COLO829 (cell line): ENCODE measurements around the gene MRTFB.
A peak's percentile ranks its signal among the peaks of the same experiment; 100 is the strongest.

ENCODE experiments used
- DNase-seq: peaks from one replicate; pipeline ENCODE4 v3.0.0; 2012; ENCODE audit warnings: low spot score

Gene MRTFB

DNA sequence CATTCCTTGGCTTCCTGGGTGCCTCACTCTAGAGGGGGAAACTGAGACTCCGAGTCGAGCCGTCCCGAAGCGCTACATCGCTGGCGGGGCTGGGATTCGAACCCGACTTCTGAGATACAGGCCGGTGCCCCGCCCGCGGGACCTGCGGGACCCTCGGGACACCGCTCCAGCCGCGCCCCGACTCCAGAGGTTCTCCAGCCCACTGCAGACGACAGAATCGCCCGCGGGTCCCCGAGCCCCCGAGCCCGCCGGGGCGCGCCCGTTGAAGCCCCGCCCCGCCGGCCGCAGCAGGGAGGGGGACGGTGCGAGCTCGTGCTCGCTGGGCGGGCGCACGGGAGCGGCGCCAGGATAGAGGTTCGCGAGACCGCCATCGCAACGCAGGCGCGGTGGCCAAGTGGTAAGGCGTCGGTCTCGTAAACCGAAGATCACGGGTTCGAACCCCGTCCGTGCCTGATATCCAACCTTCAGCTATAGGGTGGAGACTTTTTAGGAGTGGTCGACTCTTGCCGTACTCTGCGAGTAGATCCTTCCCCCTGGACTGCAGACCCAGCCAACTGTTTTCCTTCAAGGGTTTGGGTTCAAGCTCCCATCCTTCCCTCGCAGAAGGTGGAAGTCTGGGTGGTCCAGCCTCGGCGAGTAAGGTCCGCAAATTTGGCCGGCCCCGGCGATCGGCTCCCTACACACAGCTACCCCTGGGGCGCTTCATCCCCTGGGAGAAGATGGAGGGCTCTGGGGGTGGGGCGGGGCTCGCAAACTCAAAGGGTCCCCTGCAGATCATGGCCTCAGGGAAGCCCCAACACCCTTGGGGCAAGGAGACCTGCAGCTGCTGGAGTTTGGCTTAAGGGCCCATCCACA lies 214.6 kb downstream of the MRTFB start:
- peak; percentile 92 for DNase-seq

DNA sequence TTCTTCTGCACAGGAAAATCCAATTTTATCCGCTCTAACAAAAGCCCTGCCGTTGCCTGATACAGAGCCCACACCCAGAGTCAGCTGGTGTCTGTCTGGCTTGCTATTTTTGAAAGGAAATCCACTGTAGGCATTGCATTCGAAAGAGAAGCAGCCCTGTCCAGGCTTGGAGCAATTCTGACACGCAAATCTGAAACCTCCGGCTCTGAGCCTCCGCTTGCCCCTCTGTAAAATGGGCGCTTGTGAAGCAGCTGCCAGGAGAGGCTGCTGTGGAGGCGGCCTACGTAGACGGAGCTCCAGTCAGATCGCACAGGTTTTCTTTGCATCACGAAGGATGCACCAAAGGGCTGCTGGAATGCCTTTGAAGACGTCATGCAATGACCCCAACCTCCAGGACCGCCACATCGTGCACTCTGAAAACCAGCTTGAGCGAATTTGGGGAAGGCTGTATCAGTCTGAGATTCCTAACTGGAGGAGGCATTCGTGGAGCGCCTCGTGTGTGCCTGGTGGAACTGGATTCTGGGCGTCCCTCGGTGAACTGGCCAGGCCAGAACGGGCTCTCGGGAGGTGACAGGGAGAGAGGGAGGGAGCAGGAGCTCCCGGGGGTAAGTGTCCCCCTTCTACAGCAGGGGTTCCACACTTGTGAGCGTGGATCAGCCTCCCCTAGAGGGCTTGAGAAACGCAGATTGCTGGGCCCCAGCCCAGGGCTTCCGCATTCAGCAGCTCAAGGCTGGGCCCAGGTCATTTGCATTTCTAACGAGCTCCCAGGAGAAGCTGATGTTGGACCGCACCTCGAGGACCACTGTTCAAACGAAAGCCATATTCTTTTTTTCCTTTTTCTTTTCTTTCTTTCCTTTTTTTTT lies 215.5 kb downstream of the MRTFB start:
- no peak for DNase-seq

DNA sequence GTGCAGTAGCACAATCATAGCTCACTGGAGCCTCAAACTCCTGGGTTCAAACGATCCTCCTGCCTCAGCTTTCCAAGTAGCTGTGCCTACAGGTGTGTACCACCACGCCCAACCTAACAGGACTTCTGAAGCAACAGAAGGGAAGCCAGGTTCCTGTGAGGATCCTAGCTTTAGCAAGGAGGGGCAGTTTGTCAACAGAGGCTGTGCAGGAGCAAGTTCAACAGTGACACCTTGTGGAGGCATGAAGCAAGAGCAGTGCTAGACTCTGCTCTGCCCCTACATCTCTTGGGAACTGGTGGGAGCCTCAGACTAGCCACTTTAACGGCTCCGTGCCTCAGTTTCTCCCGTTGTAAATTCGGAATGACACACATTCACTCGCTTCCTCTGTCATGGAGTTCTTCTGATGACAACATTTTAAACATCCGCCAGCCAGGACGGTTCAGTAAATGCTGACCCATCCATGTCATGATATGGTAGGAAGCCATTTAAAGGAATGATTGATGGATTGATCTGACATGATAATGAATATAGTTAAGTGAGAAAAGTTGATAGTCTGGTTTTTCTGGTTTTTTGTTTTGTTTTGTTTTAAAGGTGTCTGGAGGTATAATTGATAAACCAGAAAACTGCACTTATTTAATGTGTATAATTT lies 218.7 kb downstream of the MRTFB start:
- DNase-seq = peak; percentile 83

DNA sequence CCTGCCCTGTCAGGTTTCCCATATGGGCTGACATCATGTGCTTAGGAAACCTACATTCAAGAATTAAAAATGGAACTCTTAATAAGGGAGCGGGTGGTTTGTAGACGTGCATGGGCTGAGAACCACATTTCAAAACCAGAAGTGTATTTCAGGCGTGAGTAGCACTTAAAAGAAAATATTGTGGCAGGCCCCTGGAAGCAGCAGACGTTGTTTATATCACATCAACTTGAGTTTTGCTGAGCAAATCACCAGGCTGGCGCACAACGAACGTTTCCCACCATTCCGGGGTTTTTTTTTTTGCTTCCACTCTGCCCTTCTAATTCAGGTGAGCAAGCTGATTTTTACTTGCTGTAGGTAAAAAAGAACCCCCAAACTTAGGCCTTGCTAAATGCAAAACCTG lies 220.2 kb downstream of the MRTFB start:
- DNase-seq = no peak

DNA sequence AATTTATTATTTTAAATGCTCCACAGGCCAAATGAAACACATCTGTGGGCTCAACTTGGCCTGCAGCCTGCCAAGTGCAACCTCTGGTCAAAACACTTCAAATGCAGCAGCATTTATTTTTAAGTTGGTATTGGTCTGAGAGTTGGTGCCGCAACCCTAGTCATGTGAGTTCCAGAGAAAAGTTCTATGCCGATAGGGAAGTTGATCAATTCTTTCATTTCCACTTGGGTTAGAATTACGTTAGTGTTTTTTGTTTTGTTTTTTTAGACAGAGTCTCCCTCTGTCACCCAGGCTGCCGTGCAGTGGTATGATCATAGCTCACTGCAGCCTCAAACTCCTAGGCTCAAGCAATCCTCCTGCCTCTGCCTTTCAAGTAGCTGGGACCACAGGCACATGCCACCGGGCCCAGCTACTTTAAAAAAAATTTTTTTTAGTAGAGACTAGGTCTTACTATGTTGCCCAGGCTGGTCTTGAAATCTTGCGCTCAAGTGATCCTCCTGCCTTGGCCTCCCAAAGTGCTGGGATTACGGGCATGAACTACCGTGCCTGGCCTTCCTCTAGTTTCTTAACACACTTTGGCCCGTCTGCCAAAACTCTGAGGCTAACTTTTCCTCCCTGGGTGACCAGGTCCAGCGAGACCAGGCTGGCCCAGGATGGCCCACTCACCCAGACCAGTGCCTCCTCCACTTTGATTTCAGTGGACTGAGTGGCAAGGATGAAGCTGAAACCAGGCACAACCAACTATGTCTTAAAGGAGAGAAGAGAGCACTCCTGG lies 221.1 kb downstream of the MRTFB start:
- no peak for DNase-seq

DNA sequence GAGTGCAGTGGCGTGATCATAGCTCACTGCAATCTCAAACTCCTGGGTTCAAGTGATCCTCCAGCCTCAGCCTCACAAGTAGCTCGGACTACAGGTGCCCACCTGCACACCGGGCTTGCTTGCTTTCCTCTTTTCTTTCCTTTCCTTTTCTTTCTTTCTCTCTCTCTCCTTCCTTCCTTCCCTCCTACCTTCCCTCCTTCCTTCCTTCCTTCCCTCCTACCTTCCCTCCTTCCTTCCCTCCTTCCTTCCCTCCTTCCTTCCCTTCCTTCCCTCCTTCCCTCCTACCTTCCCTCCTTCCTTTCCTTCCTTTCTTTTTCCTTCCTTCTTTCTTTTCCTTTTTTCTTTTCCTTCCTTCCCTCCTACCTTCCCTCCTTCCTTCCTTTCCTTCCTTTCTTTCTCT lies 225.5 kb downstream of the MRTFB start:
- no peak for DNase-seq

DNA sequence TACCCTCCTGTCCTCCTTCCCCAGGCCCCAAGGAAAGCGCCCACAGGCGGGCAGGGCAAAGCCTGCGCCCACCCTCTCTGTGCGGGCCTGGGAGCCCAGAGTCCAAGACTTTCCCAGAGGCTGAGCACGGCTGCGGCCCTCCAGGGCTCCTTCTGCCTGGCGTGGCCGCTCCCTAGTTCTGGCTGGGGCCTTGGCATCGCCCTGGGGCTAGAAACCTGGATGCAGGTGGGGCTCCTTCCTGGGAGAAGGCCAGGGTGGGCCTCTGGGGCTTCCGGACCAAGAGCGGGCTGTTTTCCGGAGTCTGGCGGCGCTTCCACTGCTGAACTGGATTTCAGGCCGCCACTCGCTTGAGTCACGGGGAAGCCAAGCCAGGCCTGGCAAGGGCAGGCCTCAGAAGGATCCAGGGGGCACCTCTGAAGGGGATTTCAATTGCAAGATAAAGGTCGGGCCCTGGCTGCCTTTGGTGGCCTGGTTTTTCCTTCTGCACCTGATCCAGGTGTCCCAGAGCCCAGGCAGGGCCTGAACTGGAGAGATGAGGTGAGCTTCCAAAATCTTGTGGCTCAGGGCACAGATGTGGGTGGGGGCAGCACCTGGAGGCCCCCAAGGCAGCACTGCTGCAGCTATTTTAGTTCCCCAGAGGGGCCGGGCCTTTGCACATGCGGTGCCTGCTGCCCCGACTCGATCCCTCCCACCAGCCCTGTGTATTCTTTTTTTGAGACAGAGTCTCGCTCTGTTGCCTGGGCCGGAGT lies 227.4 kb downstream of the MRTFB start:
- DNase-seq = no peak

DNA sequence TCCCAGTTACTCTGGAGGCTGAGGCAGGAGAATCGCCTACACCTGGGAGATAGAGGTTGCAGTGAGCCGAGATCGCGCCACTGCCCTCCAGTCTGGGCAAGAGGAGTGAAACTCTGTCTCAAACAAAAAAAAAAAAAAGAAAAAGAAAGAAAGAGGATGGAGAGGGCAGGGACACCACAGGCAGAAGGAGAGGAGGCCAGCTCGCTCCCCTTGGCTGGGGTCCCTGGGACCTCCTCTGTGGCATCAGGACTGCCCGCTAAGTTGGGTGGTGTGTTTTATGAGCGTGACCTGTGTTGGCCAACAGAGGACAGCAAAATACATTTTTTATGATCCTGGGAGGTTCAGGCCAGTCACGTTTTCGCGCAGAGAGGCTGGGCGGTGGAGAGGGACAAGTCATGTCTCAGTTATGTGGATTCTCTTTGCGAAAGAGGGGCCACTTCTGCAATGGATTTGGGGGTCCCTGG lies 229.6 kb downstream of the MRTFB start:
- peak; percentile 58 for DNase-seq

DNA sequence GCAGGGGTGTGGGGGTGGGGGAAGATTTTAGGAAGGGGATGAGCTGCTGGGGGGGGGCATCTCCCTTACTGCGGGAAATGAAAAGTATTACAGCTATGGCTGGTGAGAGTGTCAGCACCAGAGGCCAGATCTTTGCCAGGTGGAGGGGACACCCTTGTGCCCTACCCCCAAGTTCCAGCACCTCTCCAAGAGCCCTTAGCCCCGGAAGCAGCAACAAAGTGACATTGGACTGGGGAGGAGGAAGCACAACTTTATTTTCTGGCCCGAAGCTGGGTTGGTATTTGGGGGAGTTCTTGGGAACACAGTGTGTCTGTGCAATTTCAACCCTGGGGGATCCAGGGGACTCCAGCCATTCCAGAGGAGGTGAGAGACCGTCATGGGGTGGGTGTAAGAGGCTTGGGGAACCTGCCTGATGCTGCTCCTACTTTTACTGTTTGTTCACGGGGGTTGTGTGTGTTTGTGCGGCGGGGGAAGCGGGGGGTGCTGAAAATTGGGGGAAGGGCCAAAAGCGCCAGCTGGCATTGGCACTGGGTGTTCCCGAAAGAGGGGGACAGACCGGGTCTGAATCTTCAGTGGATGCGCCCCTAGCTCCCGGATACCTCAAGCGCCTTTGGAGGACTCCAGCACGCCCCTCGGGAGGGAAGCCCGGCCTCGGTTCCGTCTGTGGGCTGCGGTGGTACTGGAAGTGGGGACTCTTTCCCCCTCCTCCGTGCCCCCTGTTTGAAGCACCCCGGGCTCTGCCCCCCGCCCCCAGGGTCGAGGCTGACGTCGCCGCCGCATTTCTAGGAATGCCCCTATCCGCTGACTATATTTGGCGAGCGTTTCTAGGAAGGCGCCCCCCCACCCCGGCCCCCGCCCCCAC lies 230.3 kb downstream of the MRTFB start:
- DNase-seq = no peak

DNA sequence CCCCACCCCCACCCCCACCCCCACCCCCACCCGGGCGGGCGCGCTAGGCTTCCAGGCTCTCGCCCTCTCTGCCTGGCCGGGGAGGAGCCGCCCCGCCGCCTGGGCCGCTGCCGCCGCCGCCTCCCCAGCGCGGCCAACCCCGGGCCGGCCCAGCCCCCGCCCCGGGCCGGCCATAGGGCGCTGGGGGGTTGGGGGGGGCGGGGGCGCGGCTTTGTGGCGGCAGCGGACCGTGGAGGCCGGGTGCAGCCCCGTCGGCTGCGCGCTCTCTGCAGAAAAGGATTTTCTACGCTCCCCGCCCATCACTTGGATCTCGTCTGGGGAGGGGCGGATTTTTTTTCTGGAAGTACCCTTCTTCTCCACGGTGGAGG lies 230.9 kb downstream of the MRTFB start:
- peak; percentile 43 for DNase-seq

DNA sequence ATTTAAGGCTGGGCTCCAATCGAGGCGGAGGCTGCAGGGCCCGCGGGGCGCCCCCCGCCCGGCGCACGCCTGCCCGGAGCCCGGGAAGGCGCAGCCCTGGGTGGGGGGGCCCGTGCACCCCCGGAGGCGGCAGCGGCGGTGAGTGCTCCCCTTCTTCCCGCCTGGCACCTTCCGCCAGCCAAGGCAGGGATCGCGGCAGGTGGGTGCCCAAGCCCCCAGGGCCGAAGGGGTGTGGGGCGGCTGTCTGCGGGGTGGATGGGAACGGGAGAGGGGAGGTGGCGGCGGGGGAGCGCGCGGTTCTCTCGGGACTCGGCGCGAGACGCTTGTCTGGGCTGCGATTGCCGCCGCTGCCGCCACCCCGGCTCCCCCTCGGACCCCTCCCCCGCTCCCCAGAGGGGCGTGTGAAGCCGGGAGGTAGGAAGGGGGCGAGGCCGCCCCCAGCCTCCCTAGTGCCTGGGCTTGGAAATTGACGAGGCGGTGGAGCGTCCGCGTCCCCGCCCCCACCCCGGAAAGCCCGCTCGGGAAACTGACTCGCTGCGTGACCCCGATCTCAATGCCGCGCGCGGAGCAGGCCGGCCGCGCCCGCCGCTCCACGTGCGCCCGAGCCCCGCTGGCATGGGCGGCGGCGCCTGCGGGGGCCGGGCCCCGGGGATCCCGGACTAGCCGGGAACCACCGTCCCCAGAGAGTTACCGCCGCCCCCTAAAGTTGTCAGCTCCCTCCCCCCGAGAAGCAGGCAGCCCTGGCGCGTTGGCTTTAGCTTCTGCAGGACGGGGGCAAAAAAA lies 231.5 kb downstream of the MRTFB start:
- no peak for DNase-seq

DNA sequence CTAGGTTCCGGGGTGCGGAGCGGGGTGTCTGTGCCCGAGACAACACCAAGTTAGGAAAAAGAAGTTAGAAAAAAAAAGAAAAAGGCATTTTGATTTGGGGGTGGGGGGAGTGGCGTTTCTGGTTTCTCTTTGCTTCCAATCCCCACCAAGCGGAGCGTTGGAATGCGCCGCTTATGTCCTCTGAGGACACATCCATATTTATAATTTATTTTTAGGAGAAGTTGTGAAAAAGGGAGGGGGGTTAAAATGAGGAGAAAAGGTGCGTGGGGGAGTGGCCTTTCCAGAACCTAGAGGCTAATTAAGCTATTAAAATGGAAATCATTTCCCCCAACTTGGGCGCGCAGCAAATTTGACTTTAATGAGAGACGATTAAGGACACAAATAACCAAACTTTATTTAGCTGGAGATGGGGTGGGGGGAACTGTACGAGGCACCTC lies 232.1 kb downstream of the MRTFB start:
- no peak for DNase-seq

DNA sequence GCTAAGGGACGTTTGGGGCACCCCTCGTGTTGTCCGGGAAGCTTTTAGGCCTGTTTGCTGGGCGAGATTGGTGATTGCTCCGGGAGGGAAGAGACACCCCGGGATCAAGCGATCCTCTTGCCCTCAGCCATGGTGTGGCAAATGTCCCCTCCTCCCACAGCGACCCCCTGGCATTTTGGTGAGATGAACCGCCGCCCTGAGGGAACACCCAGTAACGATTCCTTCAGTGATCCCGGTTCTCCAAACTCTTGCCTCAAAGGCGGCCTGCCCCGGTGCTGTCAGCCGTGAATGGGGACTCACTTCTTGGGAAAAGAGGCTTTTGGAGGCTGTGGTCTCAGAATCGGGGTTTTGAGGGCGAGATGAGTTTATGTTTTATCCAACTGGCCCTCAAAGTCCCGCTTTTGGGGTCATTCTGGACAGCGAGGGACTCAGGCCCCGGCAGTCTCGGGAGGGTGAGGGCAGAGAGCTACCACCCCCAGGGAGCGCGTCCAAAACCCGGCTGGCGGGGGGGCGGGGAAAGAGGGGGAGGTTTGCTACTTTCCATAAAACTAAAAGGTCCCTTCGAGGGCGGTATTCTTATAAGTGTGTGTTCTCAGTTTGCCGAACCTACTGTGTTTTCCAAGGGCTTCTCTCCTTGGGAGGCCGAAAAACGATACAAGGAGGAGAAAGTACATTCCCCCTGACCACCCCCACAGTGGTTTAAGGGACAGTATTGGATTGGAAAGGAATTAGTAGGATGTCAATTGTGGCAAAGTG lies 232.7 kb downstream of the MRTFB start:
- no peak for DNase-seq

DNA sequence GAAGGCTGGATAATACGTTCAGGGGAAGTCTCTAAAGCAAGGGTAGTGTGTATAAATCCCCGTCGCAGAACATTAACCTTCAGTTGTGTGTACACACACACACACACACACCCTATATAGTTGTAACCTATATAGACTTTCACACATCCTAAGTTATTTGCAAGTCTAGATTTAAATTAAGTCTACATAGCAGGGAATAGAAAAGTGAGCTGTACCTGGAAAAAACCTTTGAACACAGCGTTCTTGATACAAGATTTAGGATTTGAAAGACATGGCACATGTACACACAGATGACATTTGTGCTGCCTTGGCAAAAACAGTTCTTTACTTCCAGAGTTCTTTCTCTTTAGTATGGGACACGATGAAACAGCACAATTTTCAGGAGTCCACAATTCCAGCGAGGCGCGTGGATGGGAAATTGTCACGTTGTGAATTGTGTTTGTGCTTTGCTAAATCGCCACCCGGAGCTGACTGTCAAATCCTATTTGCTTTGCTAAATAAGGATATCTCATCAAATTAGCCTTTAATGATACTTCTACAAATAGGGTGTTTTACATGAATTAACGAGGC lies 233.9 kb downstream of the MRTFB start:
- no peak for DNase-seq

DNA sequence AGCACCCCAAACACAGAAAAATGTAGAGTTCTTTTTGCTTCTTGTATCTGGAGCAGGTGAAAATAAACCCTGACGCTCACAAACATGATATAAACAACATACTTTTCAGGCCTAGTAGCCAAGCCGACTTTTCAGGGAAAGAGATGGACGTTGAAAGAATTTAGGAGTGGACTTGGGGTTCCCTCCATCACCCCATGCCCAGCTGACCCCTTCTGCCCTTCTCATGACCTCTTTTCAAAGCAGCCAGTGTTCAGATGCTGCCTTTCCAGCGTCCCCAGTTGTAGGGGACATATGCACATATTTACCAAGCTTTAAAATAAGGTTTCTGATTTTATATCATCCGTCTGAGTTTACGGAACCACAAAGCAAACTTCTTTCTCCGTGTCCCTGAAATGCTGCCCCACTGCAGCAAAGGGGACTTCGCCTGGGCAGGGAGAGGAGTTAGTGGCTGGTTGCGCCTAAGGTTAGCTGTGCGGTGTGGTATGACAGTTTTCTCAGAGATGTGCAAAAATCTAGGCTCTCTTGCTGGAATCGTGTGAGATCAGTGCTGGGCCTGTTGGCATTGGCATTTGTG lies 235.5 kb downstream of the MRTFB start:
- DNase-seq = no peak

DNA sequence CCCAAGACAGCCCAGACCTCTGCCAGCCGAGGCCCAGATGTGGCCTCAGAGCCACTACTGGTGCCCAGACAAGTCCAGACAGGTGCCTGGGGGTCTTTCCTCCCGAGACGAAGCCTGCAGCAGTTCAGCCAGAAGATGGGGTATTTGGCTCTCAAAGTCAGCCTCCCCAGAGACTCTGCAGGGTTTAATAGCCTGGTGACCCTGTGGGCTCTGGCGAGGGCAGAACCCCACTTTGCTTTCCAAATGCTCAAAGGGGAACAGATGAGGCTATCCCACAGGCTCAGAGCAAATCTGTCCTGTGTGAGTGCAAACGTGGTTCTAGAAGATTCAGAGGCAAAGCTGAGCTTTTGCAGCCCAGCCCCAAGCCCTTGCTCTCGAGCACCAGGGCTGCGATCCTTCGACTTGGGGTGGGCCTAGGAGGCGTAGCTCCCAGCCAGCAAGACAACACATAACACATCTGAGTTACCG lies 236.0 kb downstream of the MRTFB start:
- DNase-seq = no peak

DNA sequence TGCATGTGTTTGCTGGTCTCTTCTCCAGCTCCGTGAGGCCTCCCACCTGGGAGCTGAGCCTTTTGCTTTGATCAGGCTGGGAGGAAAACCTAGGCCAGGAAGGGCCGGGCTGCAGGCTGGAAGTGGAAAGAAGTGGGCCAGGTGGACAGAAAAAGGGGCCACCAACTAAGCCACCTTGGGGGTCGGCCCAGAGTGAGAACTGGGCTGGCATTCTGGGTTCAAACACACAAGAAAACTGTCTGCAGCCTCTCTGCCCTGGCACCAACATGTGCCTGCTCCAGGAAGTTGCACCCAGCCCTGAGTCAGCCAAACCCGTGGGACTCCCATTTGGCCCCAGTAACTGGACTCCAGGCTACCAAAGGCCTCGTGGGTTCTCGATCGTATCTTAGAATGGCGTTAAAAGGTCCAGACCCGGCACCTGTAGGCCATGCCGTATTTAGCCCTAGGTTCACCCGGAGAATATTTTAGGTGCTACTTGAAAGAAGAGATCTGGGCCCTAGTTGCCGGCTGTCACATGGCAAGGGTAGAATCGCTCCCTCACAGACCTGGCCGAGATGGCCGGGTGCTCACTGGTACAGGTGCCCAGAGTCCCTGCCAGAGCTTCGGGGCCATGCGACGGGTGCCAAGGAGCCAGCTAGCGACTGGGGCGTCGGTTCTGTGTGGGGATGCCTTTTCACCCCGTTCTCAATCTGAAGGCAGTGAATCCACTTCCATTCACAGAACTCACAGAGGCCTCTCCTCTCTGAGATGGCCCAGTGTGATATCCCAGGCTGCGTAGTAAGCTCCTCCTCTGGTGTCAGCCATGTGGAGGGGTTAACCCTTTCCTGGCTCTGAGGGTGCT lies 236.6 kb downstream of the MRTFB start:
- DNase-seq = no peak
